GM23338 (cell line): Measurements from ENCODE around the gene LRRC75B. TPM values are rescaled to one million over a fixed set of nuclear protein-coding genes. Genes with fewer than 3 reads are reported as not detected.

Experiments used
- ATAC-seq: fragments of 200-7000 bp; cut with Tn5 transposase; 3 replicates; pipeline ENCODE4 v1.9.1; 2020
- DNase-seq: peaks from one replicate; pipeline ENCODE4 v3.0.0-alpha.2; 2015; ENCODE audit warnings: low spot score
- H2AFZ ChIP-seq: fragments of 200-600 bp; sonication (generic); 2 replicates; pipeline ENCODE4 v1.8.0; 2016; ENCODE audit warnings: antibody characterized with exemption, mild to moderate bottlenecking, moderate library complexity
- H3F3A ChIP-seq: fragments of 200-600 bp; sonication (generic); replicated peaks from 2 replicates; pipeline ENCODE4 v1.8.0; 2017; ENCODE audit warnings: antibody characterized with exemption, mixed run types, low read depth
- H3K27ac ChIP-seq: fragments of 200-600 bp; sonication (generic); 2 replicates; pipeline ENCODE4 v1.6.1; 2016; ENCODE audit warnings: low read depth
- H3K27me3 ChIP-seq: fragments of 200-600 bp; sonication (generic); 2 replicates; pipeline ENCODE4 v1.8.0; 2016; ENCODE audit warnings: mild to moderate bottlenecking, mixed run types, moderate library complexity; ENCODE audit not compliant: insufficient read depth
- H3K36me3 ChIP-seq: fragments of 200-600 bp; sonication (generic); 2 replicates; pipeline ENCODE4 v1.8.0; 2016; ENCODE audit warnings: mild to moderate bottlenecking; ENCODE audit not compliant: insufficient read depth
- H3K4me1 ChIP-seq: fragments of 200-600 bp; sonication (generic); 2 replicates; pipeline ENCODE4 v1.8.0; 2016; ENCODE audit warnings: mild to moderate bottlenecking, moderate library complexity; ENCODE audit not compliant: insufficient read depth
- H3K4me2 ChIP-seq: fragments of 200-600 bp; sonication (generic); 2 replicates; pipeline ENCODE4 v1.7.1; 2017; ENCODE audit warnings: mixed run types
- H3K4me3 ChIP-seq: fragments of 200-600 bp; sonication (generic); 2 replicates; pipeline ENCODE4 v1.6.1; 2016; ENCODE audit warnings: mixed run types
- H3K79me2 ChIP-seq: fragments of 200-600 bp; sonication (generic); replicated peaks from 2 replicates; pipeline ENCODE4 v1.8.0; 2017; ENCODE audit warnings: mild to moderate bottlenecking; ENCODE audit not compliant: insufficient read depth
- H3K9me2 ChIP-seq: fragments of 200-600 bp; sonication (generic); 2 replicates; pipeline ENCODE4 v1.8.0; 2017; ENCODE audit not compliant: insufficient read depth
- H4K20me1 ChIP-seq: fragments of 200-600 bp; sonication (generic); replicated peaks from 2 replicates; pipeline ENCODE4 v1.8.0; 2017; ENCODE audit warnings: mild to moderate bottlenecking; ENCODE audit not compliant: insufficient read depth
- H3K27ac Mint-ChIP-seq: 2 replicates; pipeline ENCODE4 v1.8.0; 2020; ENCODE audit warnings: inconsistent platforms, mild to moderate bottlenecking, moderate library complexity, mixed read lengths
- H3K27me3 Mint-ChIP-seq: 3 replicates; pipeline ENCODE4 v1.8.0; 2022; ENCODE audit warnings: low read depth, mild to moderate bottlenecking, moderate library complexity, mixed read lengths, inconsistent platforms; ENCODE audit not compliant: insufficient read depth, poor library complexity
- H3K36me3 Mint-ChIP-seq: 3 replicates; pipeline ENCODE4 v1.8.0; 2021; ENCODE audit warnings: low read depth, mild to moderate bottlenecking, inconsistent platforms, moderate library complexity, mixed read lengths
- H3K4me1 Mint-ChIP-seq: 3 replicates; pipeline ENCODE4 v1.8.0; 2020; ENCODE audit warnings: mild to moderate bottlenecking, inconsistent platforms, mixed read lengths
- H3K4me3 Mint-ChIP-seq: 3 replicates; pipeline ENCODE4 v1.8.0; 2021; ENCODE audit warnings: moderate library complexity, mild to moderate bottlenecking, inconsistent platforms, mixed read lengths
- H3K9me3 Mint-ChIP-seq: 3 replicates; pipeline ENCODE4 v1.8.0; 2020; ENCODE audit warnings: moderate library complexity, mild to moderate bottlenecking, inconsistent platforms, mixed read lengths
- CREB1 ChIP-seq: fragments of 250-450 bp; sonication (Bioruptor Pico); IDR thresholded peaks from 2 replicates; pipeline ENCODE4 v1.5.0; 2020; ENCODE audit warnings: low read depth, mild to moderate bottlenecking, moderate library complexity
- EZH2 ChIP-seq: fragments of 200-600 bp; sonication (generic); IDR thresholded peaks from one replicate; pipeline ENCODE4 v1.8.0; 2017; ENCODE audit warnings: antibody characterized with exemption, mild to moderate bottlenecking, low read depth; ENCODE audit not compliant: unreplicated experiment
- EZH2phosphoT487 ChIP-seq: fragments of 200-600 bp; sonication (generic); IDR thresholded peaks from one replicate; pipeline ENCODE4 v1.8.1; 2018; ENCODE audit warnings: antibody characterized with exemption; ENCODE audit not compliant: unreplicated experiment
- POLR2AphosphoS5 ChIP-seq: IDR thresholded peaks from 2 replicates; pipeline ENCODE4 v1.6.1; 2016; ENCODE audit warnings: antibody characterized with exemption, low read depth
- ZNF114 ChIP-seq: fragments of 250-450 bp; sonication (Bioruptor Pico); IDR thresholded peaks from 2 replicates; pipeline ENCODE4 v1.5.0; 2020; ENCODE audit warnings: mild to moderate bottlenecking, moderate library complexity
- ZNF331 ChIP-seq: fragments of 250-450 bp; sonication (Bioruptor Pico); IDR thresholded peaks from 2 replicates; pipeline ENCODE4 v1.5.0; 2020; ENCODE audit warnings: low read depth, mild to moderate bottlenecking, moderate library complexity
- polyA plus RNA-seq: library from polyadenylated mRNA; unstranded; fragments of >200 nt; fragmentation: Nextera tagmentation; extraction: Ambion mirVana; gene quantifications from 2 replicates; pipeline ENCODE4 v1.2.1, GENCODE V29; 2016
- total RNA-seq: library from RNA; depleted of rRNA; stranded (reverse); fragments of >200 nt; shearing (Covaris generic); gene quantifications from 2 replicates; pipeline ENCODE4 v1.2.3, GENCODE V29; 2014
- TF ChIP-seq, protein P1 (sequence below): IDR thresholded peaks from 2 replicates; pipeline ENCODE4 v1.6.1; 2016; ENCODE audit warnings: antibody characterized with exemption
- TF ChIP-seq, protein P2 (sequence below), 2 experiments: fragments of 200-600 bp in 1 of 2; sonication (generic) in 1 of 2; conservative IDR thresholded peaks; 2 replicates each; pipeline versions ENCODE4 v1.5.1 to v1.6.1; 2016 to 2017; ENCODE audit warnings: antibody characterized with exemption in 2 of 2, low read depth in 2 of 2, mild to moderate bottlenecking in 2 of 2, moderate library complexity in 1 of 2
- TF ChIP-seq, protein P3 (sequence below): fragments of 250-450 bp; sonication (Bioruptor Pico); IDR thresholded peaks from 2 replicates; pipeline ENCODE4 v1.5.0; 2020; ENCODE audit warnings: mild to moderate bottlenecking, moderate library complexity
- TF ChIP-seq, protein P4 (sequence below): IDR thresholded peaks from one replicate; pipeline ENCODE4 v1.6.1; 2018; ENCODE audit warnings: antibody characterized with exemption; ENCODE audit not compliant: unreplicated experiment

LRRC75B gene
- total and polyA plus RNA-seq, 2 experiments from 2014 or later: 17.6 to 22.1 TPM

DNA sequence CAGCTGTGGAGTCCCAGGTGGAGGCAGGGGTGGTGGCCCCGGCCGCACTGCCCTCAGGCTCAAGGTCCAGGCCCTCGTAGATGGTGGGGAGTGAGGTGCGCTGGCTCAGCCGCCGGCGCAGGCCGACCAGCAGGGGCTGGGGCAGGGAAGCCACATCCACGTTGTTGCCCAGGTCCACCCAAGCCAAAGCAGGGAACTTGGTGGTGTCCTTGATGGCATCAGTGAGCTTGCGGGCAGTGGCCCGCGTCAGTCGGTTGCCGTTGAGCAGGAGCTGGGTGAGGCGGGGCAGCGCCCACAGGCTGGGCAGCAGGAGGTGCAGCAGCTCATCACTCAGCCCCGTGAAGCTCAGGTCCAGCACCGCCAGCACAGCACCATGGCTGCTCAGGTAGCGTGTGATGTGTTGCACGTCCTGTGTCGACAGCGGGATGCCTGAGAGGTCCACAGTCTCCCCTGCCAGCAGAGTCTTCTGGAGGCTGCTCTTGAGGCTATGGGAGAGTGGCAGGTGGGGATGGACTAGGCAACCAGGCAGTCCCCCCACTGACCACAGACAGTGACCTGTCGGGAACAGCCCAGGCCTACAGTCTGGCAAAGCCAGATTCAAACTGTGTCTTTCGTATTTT is 6.8 kb downstream of the LRRC75B start:
- Histone ChIP-seq H3K4me2 (no peak overlapping the region), H3K27me3 (no peaks in the 10 kb centered on the region), H3K4me1 (no peaks in the 10 kb centered on the region), H3K79me2 (no peaks in the 10 kb centered on the region), H3K36me3 (no peaks in the 10 kb centered on the region), H4K20me1 (no peaks in the 10 kb centered on the region), H2AFZ (no peak overlapping the region), H3K27ac (no peak overlapping the region), H3K9me2 (no peaks in the 10 kb centered on the region), H3F3A (0 out of 2 replicates have a peak, but pooled peaks cover 5% of the 10 kb centered on the region), H3K4me3 (no peak overlapping the region)
- Mint-ChIP-seq H3K4me1 (no peaks in the 10 kb centered on the region; the same call in 2 of the 3 replicates), H3K27me3 (peaks cover 3% of the 10 kb centered on the region), H3K36me3 (no peaks in the 10 kb centered on the region), H3K4me3 (no peak overlapping the region), H3K27ac (no peak overlapping the region), H3K9me3 (no peaks in the 10 kb centered on the region)
- TF ChIP-seq ZNF114 (CRISPR knock-in tag) (no peak), EZH2phosphoT487 (no peak), EZH2 (no peak), POLR2AphosphoS5 (no peak), ZNF331 (no peak), CREB1 (CRISPR knock-in tag) (no peak)
- TF ChIP-seq, protein P1, sequence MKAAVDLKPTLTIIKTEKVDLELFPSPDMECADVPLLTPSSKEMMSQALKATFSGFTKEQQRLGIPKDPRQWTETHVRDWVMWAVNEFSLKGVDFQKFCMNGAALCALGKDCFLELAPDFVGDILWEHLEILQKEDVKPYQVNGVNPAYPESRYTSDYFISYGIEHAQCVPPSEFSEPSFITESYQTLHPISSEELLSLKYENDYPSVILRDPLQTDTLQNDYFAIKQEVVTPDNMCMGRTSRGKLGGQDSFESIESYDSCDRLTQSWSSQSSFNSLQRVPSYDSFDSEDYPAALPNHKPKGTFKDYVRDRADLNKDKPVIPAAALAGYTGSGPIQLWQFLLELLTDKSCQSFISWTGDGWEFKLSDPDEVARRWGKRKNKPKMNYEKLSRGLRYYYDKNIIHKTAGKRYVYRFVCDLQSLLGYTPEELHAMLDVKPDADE: no peak
- TF ChIP-seq, protein P2, sequence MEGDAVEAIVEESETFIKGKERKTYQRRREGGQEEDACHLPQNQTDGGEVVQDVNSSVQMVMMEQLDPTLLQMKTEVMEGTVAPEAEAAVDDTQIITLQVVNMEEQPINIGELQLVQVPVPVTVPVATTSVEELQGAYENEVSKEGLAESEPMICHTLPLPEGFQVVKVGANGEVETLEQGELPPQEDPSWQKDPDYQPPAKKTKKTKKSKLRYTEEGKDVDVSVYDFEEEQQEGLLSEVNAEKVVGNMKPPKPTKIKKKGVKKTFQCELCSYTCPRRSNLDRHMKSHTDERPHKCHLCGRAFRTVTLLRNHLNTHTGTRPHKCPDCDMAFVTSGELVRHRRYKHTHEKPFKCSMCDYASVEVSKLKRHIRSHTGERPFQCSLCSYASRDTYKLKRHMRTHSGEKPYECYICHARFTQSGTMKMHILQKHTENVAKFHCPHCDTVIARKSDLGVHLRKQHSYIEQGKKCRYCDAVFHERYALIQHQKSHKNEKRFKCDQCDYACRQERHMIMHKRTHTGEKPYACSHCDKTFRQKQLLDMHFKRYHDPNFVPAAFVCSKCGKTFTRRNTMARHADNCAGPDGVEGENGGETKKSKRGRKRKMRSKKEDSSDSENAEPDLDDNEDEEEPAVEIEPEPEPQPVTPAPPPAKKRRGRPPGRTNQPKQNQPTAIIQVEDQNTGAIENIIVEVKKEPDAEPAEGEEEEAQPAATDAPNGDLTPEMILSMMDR (conservative IDR thresholded peaks at IDR 0.05; ENCODE audit: low read depth in 2 of 2): no peak
- TF ChIP-seq, protein P3, sequence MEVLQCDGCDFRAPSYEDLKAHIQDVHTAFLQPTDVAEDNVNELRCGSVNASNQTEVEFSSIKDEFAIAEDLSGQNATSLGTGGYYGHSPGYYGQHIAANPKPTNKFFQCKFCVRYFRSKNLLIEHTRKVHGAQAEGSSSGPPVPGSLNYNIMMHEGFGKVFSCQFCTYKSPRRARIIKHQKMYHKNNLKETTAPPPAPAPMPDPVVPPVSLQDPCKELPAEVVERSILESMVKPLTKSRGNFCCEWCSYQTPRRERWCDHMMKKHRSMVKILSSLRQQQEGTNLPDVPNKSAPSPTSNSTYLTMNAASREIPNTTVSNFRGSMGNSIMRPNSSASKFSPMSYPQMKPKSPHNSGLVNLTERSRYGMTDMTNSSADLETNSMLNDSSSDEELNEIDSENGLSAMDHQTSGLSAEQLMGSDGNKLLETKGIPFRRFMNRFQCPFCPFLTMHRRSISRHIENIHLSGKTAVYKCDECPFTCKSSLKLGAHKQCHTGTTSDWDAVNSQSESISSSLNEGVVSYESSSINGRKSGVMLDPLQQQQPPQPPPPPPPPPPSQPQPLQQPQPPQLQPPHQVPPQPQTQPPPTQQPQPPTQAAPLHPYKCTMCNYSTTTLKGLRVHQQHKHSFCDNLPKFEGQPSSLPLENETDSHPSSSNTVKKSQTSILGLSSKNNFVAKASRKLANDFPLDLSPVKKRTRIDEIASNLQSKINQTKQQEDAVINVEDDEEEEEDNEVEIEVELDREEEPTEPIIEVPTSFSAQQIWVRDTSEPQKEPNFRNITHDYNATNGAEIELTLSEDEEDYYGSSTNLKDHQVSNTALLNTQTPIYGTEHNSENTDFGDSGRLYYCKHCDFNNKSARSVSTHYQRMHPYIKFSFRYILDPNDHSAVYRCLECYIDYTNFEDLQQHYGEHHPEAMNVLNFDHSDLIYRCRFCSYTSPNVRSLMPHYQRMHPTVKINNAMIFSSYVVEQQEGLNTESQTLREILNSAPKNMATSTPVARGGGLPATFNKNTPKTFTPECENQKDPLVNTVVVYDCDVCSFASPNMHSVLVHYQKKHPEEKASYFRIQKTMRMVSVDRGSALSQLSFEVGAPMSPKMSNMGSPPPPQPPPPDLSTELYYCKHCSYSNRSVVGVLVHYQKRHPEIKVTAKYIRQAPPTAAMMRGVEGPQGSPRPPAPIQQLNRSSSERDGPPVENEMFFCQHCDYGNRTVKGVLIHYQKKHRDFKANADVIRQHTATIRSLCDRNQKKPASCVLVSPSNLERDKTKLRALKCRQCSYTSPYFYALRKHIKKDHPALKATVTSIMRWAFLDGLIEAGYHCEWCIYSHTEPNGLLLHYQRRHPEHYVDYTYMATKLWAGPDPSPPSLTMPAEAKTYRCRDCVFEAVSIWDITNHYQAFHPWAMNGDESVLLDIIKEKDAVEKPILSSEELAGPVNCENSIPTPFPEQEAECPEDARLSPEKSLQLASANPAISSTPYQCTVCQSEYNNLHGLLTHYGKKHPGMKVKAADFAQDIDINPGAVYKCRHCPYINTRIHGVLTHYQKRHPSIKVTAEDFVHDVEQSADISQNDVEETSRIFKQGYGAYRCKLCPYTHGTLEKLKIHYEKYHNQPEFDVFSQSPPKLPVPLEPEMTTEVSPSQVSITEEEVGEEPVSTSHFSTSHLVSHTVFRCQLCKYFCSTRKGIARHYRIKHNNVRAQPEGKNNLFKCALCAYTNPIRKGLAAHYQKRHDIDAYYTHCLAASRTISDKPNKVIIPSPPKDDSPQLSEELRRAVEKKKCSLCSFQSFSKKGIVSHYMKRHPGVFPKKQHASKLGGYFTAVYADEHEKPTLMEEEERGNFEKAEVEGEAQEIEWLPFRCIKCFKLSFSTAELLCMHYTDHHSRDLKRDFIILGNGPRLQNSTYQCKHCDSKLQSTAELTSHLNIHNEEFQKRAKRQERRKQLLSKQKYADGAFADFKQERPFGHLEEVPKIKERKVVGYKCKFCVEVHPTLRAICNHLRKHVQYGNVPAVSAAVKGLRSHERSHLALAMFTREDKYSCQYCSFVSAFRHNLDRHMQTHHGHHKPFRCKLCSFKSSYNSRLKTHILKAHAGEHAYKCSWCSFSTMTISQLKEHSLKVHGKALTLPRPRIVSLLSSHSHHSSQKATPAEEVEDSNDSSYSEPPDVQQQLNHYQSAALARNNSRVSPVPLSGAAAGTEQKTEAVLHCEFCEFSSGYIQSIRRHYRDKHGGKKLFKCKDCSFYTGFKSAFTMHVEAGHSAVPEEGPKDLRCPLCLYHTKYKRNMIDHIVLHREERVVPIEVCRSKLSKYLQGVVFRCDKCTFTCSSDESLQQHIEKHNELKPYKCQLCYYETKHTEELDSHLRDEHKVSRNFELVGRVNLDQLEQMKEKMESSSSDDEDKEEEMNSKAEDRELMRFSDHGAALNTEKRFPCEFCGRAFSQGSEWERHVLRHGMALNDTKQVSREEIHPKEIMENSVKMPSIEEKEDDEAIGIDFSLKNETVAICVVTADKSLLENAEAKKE: no peak
- TF ChIP-seq, protein P4, sequence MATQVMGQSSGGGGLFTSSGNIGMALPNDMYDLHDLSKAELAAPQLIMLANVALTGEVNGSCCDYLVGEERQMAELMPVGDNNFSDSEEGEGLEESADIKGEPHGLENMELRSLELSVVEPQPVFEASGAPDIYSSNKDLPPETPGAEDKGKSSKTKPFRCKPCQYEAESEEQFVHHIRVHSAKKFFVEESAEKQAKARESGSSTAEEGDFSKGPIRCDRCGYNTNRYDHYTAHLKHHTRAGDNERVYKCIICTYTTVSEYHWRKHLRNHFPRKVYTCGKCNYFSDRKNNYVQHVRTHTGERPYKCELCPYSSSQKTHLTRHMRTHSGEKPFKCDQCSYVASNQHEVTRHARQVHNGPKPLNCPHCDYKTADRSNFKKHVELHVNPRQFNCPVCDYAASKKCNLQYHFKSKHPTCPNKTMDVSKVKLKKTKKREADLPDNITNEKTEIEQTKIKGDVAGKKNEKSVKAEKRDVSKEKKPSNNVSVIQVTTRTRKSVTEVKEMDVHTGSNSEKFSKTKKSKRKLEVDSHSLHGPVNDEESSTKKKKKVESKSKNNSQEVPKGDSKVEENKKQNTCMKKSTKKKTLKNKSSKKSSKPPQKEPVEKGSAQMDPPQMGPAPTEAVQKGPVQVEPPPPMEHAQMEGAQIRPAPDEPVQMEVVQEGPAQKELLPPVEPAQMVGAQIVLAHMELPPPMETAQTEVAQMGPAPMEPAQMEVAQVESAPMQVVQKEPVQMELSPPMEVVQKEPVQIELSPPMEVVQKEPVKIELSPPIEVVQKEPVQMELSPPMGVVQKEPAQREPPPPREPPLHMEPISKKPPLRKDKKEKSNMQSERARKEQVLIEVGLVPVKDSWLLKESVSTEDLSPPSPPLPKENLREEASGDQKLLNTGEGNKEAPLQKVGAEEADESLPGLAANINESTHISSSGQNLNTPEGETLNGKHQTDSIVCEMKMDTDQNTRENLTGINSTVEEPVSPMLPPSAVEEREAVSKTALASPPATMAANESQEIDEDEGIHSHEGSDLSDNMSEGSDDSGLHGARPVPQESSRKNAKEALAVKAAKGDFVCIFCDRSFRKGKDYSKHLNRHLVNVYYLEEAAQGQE: no peak
- DNase-seq: no peak
- ATAC-seq: no peak
